CD14-positive monocyte (primary cell): ENCODE measurements around the gene CDH7. TPM values are rescaled to one million over a fixed set of nuclear protein-coding genes. Genes with fewer than 3 reads are reported as not detected.

Experiments used
- DNase-seq, 3 donors: peaks; one replicate each; pipeline ENCODE4 v3.0.0-alpha.2; 2011 to 2022
- H2AFZ ChIP-seq: 2 replicates; pipeline ENCODE4 v1.6.0; 2012; ENCODE audit warnings: mild to moderate bottlenecking, low read depth, low read length, inconsistent platforms; ENCODE audit not compliant: insufficient read depth, poor library complexity, severe bottlenecking
- H3K27ac ChIP-seq, 2 donors: 1 replicate in 1 of 2; 2 replicates in 1 of 2; pipeline ENCODE4 v1.5.1; 2012 to 2013; ENCODE audit warnings: low read length in 2 of 2, control low read depth in 1 of 2, inconsistent platforms in 1 of 2, low read depth in 1 of 2, mild to moderate bottlenecking in 1 of 2
- H3K27me3 ChIP-seq, 2 donors: one replicate each; pipeline versions ENCODE4 v1.6.0 to v1.6.1; 2011 to 2013; ENCODE audit warnings: low read length in 2 of 2; ENCODE audit not compliant: control insufficient read depth in 2 of 2, insufficient read depth in 2 of 2
- H3K36me3 ChIP-seq, 2 donors: replicated peaks in 1 of 2; 1 replicate in 1 of 2; 2 replicates in 1 of 2; pipeline versions ENCODE4 v1.5.1 to v1.6.1; 2012 to 2013; ENCODE audit warnings: low read length in 2 of 2, control low read depth in 1 of 2, inconsistent platforms in 1 of 2, mild to moderate bottlenecking in 1 of 2; ENCODE audit not compliant: insufficient read depth in 2 of 2, control insufficient read depth in 1 of 2
- H3K4me1 ChIP-seq, 2 donors: 1 replicate in 1 of 2; 2 replicates in 1 of 2; pipeline versions ENCODE4 v1.5.1 to v1.6.1; 2012 to 2013; ENCODE audit warnings: low read length in 2 of 2, control low read depth in 1 of 2, inconsistent platforms in 1 of 2, mild to moderate bottlenecking in 1 of 2, moderate library complexity in 1 of 2; ENCODE audit not compliant: insufficient read depth in 2 of 2, control insufficient read depth in 1 of 2
- H3K4me2 ChIP-seq: replicated peaks from 2 replicates; pipeline ENCODE3; 2012; ENCODE audit warnings: low read length, moderate library complexity, mild to moderate bottlenecking; ENCODE audit not compliant: poor library complexity, severe bottlenecking; ENCODE audit errors: extremely low read depth
- H3K4me3 ChIP-seq, 3 experiments: fragments of 200-600 bp in 1 of 3; sonication (generic) in 1 of 3; replicated peaks in 1 of 3; 1 replicate in 2 of 3; 2 replicates in 1 of 3; pipeline ENCODE4 v1.5.1; 2011 to 2013; ENCODE audit warnings: low read length in 3 of 3, mild to moderate bottlenecking in 3 of 3, control low read depth in 2 of 3, low read depth in 2 of 3, inconsistent platforms in 1 of 3, moderate library complexity in 1 of 3
- H3K79me2 ChIP-seq: 2 replicates; pipeline ENCODE4 v1.6.0; 2012; ENCODE audit warnings: mild to moderate bottlenecking, control low read depth, inconsistent platforms, low read length, moderate library complexity; ENCODE audit not compliant: insufficient read depth
- H3K9ac ChIP-seq: 2 replicates; pipeline ENCODE4 v1.6.0; 2017; ENCODE audit warnings: low read length, mild to moderate bottlenecking; ENCODE audit not compliant: insufficient read depth, poor library complexity, severe bottlenecking
- H3K9me3 ChIP-seq, 2 donors: replicated peaks in 1 of 2; 1 replicate in 1 of 2; 2 replicates in 1 of 2; pipeline versions ENCODE4 v1.5.1 to v1.6.1; 2012 to 2013; ENCODE audit warnings: low read length in 2 of 2, control low read depth in 1 of 2; ENCODE audit not compliant: control insufficient read depth in 1 of 2, insufficient read depth in 1 of 2
- H4K20me1 ChIP-seq: 2 replicates; pipeline ENCODE4 v1.6.0; 2012; ENCODE audit warnings: mild to moderate bottlenecking, low read length, control low read depth, moderate library complexity; ENCODE audit not compliant: insufficient read depth
- H3K27ac Mint-ChIP-seq, 7 donors: one replicate each; pipeline ENCODE4 v1.8.0; 2020; ENCODE audit warnings: mild to moderate bottlenecking in 7 of 7, mixed read lengths in 7 of 7, moderate library complexity in 6 of 7, inconsistent platforms in 2 of 7
- H3K27me3 Mint-ChIP-seq, 3 donors: one replicate each; pipeline ENCODE4 v1.8.0; 2021 to 2022; ENCODE audit warnings: low read depth in 3 of 3, mild to moderate bottlenecking in 3 of 3, mixed read lengths in 3 of 3, moderate library complexity in 3 of 3, inconsistent platforms in 1 of 3
- H3K36me3 Mint-ChIP-seq, 2 donors: one replicate each; pipeline ENCODE4 v1.8.0; 2020; ENCODE audit warnings: mixed read lengths in 2 of 2, inconsistent platforms in 1 of 2, mild to moderate bottlenecking in 1 of 2
- H3K4me1 Mint-ChIP-seq: one replicate; pipeline ENCODE4 v1.8.0; 2020; ENCODE audit warnings: mild to moderate bottlenecking, mixed read lengths
- H3K4me3 Mint-ChIP-seq, 2 donors: one replicate each; pipeline ENCODE4 v1.8.0; 2020; ENCODE audit warnings: mild to moderate bottlenecking in 2 of 2, mixed read lengths in 2 of 2, moderate library complexity in 1 of 2
- H3K9me3 Mint-ChIP-seq, 7 donors: one replicate each; pipeline ENCODE4 v1.8.0; 2020 to 2022; ENCODE audit warnings: mixed read lengths in 7 of 7, mild to moderate bottlenecking in 6 of 7, moderate library complexity in 6 of 7, inconsistent platforms in 2 of 7
- CTCF ChIP-seq: fragments of 200-600 bp; IDR thresholded peaks from one replicate; pipeline ENCODE4 v1.8.0; 2022; ENCODE audit warnings: antibody characterized with exemption, mild to moderate bottlenecking
- WGBS: methylation state at CpG from one replicate; pipeline ENCODE4 v1.1.5; 2013; ENCODE audit warnings: missing lambda C conversion rate; ENCODE audit not compliant: insufficient coverage; 5-methylcytosine and 5-hydroxymethylcytosine counted together
- intact Hi-C, 2 donors: fragments of 100-400 bp; cut with micrococcal nuclease; formaldehyde crosslinking; loops; one replicate each; pipeline versions ENCODE4 v1.15.0 to v1.15.1; 2023
- polyA plus RNA-seq, 3 donors: library from polyadenylated mRNA; depleted of rRNA in 1 of 3; unstranded in 2 of 3; stranded (reverse) in 1 of 3; fragments of 300-500 nt in 2 of 3; fragments of >200 nt in 1 of 3; fragmentation: Illumina TruSeq in 2 of 3; gene quantifications; 1 replicate in 2 of 3; 2 replicates in 1 of 3; pipeline ENCODE4 v1.2.3, GENCODE V29; 2012 to 2021

CDH7 gene
- polyA plus RNA-seq, 3 donors: not detected

GRCh38 chr18:65919018-65919417 is 168.2 kb downstream of the CDH7 start:
- intact Hi-C loops: no loop called here
- Histone ChIP-seq H4K20me1 (no peaks in the 10 kb centered on the region), H3K9ac (no peak overlapping the region), H3K4me3 (no peak overlapping the region), H3K9me3 (peaks cover 0 to 3% of the 10 kb centered on the region in 2 donors), H3K27me3 (no peaks in the 10 kb centered on the region), H3K36me3 (no peaks in the 10 kb centered on the region), H3K4me1 (no peaks in the 10 kb centered on the region), H3K4me2 (no peak overlapping the region), H2AFZ (no peak overlapping the region), H3K79me2 (no peaks in the 10 kb centered on the region), H3K27ac (no peak overlapping the region)
- TF ChIP-seq CTCF: no peak
- H3K9me3 Mint-ChIP-seq: no peaks in the 10 kb centered on the region
- no peak for DNase-seq
- no peak overlapping the region for H3K4me3 Mint-ChIP-seq
- H3K27me3 Mint-ChIP-seq: no peaks in the 10 kb centered on the region
- WGBS: 100% methylated on average over 1 of the region's 3 CpGs
- no peaks in the 10 kb centered on the region for H3K4me1 Mint-ChIP-seq
- H3K36me3 Mint-ChIP-seq: no peaks in the 10 kb centered on the region
- no peak overlapping the region for H3K27ac Mint-ChIP-seq

DNA sequence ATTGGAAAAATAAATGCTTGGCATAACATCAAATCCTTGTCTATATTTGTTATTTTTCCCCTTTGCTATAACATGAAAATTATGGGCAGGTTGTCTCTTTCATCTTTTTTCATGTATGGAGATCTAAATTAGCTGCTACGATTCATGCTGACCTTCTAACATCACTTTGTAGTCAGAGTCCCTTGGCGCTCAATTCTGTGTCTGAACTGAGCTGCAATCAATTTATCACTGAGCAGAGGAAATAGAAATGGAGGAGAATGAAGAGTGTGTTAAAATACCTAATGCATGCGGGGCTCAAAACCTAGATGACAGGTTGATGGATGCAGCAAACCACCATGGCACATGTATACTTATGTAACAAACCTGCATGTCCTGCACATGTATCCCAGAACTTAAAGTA is 168.9 kb downstream of the CDH7 start:
- DNase-seq: no peak
- Mint-ChIP-seq H3K27ac (no peak overlapping the region), H3K4me1 (no peaks in the 10 kb centered on the region), H3K4me3 (no peak overlapping the region), H3K36me3 (no peaks in the 10 kb centered on the region), H3K27me3 (no peaks in the 10 kb centered on the region), H3K9me3 (no peaks in the 10 kb centered on the region)
- no peak overlapping the region for H3K27ac ChIP-seq
- H3K9ac ChIP-seq: no peak overlapping the region
- H3K4me2 ChIP-seq: no peak overlapping the region
- no peaks in the 10 kb centered on the region for H3K79me2 ChIP-seq
- H3K4me1 ChIP-seq: no peaks in the 10 kb centered on the region
- TF ChIP-seq CTCF: no peak
- no peak overlapping the region for H3K4me3 ChIP-seq
- intact Hi-C loops: no loop called here
- no peaks in the 10 kb centered on the region for H3K36me3 ChIP-seq
- peaks cover 0 to 3% of the 10 kb centered on the region in 2 donors for H3K9me3 ChIP-seq
- no peaks in the 10 kb centered on the region for H3K27me3 ChIP-seq
- H2AFZ ChIP-seq: no peak overlapping the region
- no CpG with 5 or more reads among the region's 3 CpGs for WGBS
- H4K20me1 ChIP-seq: no peaks in the 10 kb centered on the region
